Measurements from ENCODE around the gene POU2F1. TPM values are rescaled to one million over a fixed set of nuclear protein-coding genes. Genes with fewer than 3 reads are reported as not detected.
A peak's percentile ranks its signal among the peaks of the same experiment; 100 is the strongest.

POU2F1 gene
- total RNA-seq, 1 experiment from 2014 or later = 11.5 TPM

DNA sequence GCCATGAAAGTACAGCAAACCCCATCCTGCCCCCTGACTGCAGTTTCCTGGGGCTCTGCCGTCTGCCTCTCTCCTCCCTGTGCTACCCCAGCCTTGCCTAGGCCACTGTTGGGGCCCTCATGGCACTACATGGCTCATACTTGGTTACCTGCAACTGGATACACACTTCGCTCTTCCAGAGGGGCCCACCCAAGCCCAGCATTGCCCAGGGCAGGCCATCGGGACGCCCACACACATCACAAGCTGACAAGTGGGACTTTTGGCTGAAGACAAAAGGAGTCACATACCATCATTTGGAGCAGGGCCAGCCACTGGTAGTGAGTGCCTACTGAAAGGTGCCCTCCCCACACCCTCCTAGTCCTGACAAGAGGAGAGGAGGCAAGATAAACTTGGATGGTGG, 214.8 kb downstream of the POU2F1 start:
- DNase-seq (ENCODE audit: extremely low read depth, low read depth) = no peak

DNA sequence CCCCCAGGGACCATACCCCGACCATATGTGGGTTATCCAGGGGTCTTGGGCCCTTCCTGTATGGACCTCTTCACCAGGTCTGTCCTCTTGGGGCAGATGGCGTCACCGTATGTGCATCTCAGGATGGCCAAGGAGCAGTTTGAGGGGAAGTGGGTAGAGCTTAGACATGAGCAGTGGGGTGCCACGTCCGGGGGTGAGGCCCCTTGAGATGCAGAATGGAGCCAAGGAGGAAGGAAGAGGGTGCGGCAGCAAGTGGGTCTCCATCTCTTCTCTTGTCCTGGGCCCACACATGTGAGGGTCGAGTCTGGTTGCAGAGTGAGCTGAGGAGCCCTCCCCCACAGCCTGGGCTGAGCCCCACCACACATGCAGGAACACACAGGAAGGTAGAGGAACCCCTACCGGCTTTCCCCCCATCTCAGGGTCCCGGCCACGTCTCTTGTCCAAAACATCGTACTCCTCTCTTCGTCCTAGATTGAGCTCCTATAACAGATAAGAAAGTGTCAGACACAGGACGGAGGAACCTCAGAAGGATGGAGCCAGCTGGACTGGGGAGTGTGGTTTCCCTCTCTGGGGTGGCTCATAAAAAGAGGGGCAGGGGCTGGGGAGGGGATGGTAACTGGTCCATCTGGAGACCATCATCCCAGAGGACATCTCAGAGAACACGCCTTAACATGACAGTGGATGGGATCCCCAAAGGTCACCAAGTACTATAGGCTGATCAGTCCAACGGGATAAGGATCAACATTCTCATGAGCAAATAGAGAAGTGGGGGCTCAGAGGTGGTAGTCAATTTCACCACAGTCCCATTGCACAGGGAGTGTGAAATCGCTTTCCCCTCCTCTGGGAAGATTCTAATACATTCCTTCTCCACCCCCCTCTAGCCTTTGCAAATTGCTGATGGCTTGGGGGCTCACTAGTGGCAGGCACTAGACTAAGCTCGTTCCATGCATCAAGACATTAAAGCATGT, 217.8 kb downstream of the POU2F1 start:
- DNase-seq (ENCODE audit: extremely low read depth, low read depth) = no peak

DNA sequence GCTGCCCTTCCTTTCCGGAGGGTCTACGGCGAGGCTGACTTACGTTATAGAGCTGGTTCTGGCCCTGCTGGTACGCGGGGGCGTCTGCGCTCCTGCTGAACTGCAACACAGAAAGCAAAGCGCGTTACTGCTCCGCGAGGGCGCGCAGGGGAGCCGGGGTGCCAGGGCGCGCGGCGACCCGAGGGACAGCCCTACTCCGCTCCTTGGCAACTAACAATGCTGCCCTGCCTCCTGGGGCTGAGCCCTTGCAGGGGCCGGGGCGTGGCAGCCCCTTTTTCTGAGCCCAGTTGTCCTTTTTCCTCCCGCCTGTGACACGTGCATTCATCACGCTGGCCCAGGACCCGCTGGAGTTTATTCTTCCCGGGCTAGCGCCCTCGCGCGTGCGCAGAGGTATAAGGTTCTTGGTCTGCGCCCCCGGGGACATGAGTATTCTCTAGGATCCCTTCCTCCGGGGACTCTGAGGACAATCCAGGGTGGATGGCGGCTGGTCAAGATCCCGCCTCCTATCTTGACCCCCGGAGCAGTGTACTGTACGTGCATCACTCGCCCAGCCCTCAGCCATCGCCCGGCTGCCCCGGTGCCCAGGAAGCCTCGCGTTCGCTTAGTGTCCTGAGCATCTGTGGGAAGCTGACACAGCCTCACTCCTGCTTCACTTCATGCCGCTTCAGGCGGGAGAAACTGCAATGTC, 218.8 kb downstream of the POU2F1 start:
- no peak for DNase-seq (ENCODE audit: extremely low read depth, low read depth)

DNA sequence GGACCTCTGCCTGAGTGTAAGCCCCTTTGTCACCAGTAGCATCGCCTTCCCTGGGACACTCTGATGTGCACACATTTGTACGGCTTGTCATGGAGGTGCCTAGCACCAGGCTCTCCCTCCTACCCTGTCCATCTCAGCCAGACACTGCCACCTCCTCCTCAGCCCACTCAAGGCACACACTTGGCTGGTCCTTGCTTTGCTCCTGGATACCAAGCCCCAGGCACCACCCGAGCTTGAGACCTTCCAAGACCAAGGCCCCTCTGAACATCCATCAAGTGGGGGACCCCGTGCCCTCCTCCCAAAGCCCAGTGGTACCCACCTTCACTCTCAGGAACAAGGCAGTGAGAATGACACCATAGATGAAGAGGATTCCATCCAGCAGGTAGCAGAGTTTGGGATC, 219.7 kb downstream of the POU2F1 start:
- no peak for DNase-seq (ENCODE audit: extremely low read depth, low read depth)

DNA sequence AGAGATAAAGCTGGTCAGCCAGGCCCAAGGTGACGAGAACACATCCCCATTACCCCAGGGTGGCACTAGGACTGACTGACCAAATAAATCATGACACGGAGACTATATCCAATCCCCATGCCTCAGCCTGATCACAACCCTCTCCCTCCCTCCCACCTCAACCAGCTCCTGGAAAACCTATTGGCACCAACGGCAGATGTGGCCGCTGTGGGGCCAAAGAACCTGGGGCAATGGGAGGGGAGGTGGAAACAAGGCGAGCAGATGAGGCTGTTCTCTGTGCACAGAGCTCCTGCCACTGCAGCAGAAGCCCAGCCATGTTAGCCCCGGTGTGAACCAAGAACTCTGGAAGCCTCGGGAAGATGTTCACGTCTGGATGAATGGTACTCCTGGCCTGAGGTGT, 220.1 kb downstream of the POU2F1 start:
- no peak for DNase-seq (ENCODE audit: extremely low read depth, low read depth)

- DNase-seq (ENCODE audit: extremely low read depth, low read depth) = no peak
Observed at GRCh38 chr1:167441222-167441621, 220.5 kb downstream of the POU2F1 start.

DNA sequence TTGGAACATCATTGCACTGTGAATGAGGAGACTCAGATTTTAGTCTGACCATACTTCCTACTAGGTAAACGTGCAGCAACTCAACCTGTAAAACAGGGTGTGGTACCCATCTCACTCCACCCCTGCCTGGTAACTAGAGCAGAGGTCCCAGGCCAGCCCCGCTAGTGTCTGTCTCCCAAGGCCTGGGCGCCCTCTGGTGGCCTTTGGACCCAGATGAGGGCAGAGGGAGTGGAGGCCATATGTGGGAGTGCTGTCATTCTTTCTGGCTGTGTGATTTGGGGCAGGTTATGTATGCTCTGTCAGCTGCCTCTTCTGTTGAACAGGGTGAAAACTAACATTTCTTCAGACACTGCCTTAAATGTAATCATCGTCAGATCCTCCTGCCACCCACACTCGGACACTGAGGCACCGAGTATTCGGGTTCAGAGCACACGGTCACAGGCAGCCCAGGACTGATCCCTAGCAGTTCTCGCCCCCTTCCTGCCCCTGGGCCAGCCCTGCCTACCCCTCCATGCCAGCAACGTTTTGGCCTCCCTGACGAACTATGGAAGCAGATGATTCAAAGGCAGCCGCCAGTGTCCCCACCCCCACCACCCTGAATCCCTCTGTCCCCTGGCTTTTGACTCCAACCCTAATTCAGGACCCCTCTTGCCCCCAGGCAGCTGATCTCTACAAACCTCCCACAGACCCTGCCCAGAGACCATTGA, 221.6 kb downstream of the POU2F1 start:
- peak; percentile 90 for DNase-seq (ENCODE audit: extremely low read depth, low read depth)

- no peak for DNase-seq (ENCODE audit: extremely low read depth, low read depth)
Observed at GRCh38 chr1:167442854-167443565, 222.3 kb downstream of the POU2F1 start.

- DNase-seq (ENCODE audit: extremely low read depth, low read depth) = no peak
Observed at GRCh38 chr1:167443757-167444156, 223.1 kb downstream of the POU2F1 start.

GRCh38 chr1:167446966-167447365, 226.3 kb downstream of the POU2F1 start:
- DNase-seq (ENCODE audit: extremely low read depth, low read depth) = no peak

DNA sequence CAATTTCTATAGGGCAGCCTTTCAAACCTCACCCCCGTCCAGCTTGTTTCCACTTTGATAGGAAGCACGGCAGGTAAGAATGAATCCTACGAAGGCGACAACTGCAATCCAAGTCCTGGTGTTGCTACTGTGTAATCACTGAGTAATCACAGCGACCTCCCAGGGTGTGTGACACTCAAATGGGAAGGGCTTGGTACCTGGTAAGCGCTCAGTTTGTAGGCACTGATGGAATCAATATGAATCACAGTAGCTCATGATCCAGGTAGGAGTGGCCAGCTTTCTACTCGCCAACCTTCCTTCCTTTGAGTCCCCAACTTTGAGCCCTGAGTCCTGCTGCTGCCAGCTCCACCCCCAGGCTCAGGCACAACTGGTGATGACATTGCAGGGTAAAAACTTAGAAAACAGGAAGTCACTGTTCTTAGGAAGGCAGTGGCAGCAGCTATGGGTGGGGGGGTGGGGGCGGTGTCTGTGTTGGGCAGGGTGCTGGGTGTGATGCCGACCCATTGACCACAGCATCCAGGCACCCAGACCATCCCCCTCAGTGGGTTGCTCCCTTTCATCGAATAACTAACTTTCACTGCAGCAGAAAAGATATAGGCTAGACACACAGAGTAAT, 226.9 kb downstream of the POU2F1 start:
- DNase-seq (ENCODE audit: extremely low read depth, low read depth) = peak; percentile 44

DNA sequence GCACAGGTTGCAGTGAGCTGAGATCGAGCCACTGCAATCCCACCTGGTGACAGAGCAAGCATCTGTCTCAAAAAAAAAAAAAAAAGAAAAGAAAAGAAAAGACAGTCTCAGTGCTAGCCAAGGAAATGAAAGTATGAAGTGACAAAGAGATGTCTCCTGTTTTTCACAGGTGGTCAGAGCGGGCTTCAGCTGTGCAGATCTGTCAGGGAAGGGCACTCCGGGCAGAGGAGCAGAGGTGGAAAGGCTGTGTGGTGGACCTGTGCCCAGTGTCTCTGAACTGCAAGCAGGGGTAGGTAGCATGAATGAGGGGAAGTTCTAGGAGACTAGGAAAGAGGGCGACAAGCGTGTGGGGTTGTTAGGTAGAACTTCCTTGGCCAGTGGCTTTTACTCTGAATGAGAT, 230.2 kb downstream of the POU2F1 start:
- DNase-seq (ENCODE audit: extremely low read depth, low read depth) = no peak

DNA sequence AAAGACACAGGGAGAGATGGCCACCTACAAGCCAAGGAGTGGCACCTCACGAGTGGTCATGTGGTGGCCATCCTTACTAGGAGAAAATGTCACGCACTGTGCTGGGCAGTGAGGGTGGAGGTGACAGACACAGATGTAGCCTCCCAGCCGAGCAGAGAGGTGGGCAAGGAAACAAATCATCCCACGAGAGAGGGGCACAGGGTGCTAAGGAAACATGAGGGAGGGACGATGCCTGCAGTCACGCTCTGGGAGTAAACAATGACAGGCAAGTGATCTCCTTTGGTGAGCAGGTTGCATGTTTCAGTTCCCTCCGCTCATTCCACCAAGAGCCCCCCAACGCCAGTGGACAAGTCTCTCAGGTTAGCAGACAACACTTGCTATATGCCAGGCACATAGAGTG, 231.8 kb downstream of the POU2F1 start:
- no peak for DNase-seq (ENCODE audit: extremely low read depth, low read depth)

- DNase-seq (ENCODE audit: extremely low read depth, low read depth) = no peak
Observed at GRCh38 chr1:167453123-167453522, 232.4 kb downstream of the POU2F1 start.

DNA sequence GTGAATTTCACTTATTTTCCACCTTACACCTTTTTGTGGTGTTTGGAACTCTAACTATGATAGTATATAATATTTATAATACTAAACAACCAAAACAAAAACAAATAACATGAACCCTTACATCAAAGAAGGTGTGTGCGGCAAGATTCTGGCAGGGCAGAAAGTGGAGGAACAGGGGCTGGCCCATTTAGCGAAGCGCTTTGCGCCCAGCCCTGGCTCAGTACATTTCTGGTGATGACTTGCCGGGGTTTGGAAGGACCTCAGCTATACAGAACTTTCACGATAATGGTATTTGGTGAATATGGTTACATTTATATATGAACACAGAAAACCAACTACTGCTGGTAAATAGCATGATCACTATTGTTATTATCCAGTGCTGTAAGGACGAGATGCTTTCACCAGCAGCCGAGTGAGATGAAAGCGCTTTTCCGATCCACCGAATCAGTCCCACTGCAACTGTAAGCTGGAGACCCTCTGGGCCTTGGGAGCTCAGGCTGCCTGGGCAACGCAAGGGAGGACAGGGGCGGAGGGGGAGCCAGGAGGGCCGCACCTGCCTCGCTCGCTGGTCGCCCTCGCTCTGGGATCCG, 233.7 kb downstream of the POU2F1 start:
- DNase-seq (ENCODE audit: extremely low read depth, low read depth) = no peak

DNA sequence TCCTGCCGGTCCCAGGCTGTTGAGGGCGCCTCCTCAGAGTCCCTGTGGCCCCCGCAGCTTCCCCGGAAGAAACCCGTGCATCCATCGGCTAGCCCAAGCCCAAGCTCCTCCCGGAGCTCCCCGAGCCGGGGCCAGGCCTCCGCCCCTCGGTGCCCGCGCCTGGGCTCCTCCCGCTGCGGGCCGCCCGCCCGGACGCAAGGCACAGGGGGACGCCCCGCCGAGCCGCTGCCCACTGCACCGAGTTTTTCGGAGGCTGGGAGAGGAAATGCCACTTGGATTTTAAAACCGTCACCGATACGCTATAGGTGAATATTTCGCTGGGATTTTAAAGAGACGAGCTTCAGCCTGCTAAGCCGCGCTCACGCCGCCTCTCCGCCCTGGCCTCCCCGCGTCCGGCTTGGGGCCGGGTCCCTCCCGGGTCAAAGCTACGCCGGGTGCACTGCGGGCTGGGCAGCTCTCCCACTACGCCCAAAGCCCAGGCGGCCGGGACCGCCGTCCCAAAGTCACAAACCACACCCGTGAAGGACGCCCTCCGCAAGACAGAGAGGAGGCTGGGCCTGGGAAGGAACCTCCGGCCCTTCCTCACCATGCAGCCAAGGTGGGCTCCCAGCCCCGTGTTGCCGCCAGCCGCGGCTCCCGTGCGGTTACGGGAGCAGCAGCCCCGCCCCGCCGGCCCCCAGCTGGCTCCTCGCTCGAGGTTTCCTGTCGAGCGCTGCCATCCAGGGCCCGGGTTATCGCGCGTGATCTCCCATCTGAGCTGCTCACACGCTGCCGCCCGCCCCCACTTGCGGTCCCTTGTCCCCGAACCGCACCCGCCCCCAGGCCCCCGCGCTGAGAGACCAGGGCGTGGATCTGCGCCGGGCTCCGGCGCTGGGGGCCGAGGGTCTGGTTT, 234.5 kb downstream of the POU2F1 start:
- peak; percentile 40 for DNase-seq (ENCODE audit: extremely low read depth, low read depth)

DNA sequence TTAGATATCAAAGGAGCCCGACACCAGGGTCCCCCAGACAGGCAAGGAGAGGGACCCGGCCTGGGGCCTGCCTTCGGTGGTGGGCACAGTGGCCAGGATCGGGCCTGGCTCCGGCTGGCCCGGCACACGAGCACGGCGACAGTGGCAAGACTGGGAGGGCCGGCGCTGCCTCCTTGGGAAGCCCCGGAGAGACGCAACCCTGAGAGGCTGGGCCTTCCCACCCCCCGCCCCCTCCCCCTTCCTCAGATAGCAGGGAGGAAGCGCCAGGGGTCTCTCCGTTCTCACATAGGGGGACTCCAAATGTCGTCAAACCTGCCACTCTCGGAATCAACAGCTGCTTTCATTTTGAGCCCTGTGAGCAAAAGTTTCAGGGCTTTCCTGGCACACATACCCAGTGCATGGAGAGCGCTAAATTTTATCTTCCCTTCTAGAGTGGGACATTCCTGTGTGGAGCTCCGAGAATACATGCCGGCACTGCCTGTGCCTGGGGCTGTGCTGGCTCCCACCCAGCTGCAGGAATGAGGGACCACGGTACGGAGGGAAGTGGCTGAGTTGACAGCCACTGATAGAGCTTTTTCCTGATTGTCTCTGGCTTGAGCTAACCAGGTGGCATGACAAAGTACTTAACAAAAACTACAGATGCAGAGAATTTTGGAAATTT, 235.2 kb downstream of the POU2F1 start:
- no peak for DNase-seq (ENCODE audit: extremely low read depth, low read depth)

GRCh38 chr1:167456524-167456923, 235.8 kb downstream of the POU2F1 start:
- no peak for DNase-seq (ENCODE audit: extremely low read depth, low read depth)
